K562 (cell line): Measurements from ENCODE around the gene NMUR1. TPM values are rescaled to one million over a fixed set of nuclear protein-coding genes. Genes with fewer than 3 reads are reported as not detected.
A peak's percentile ranks its signal among the peaks of the same experiment; 100 is the strongest.

Experiments used
- CBFA2T2 ChIP-seq: fragments of 450-650 bp; conservative IDR thresholded peaks from 2 replicates; pipeline ENCODE4 v1.6.1; 2017; ENCODE audit warnings: mild to moderate bottlenecking
- CBFB ChIP-seq: sonication (generic); formaldehyde crosslinking; IDR thresholded peaks from 2 replicates; pipeline ENCODE4 v1.4.0; 2020; ENCODE audit warnings: mild to moderate bottlenecking, missing genetic modification reagents
- CREM ChIP-seq: IDR thresholded peaks from 2 replicates; pipeline ENCODE4 v1.6.1; 2014; ENCODE audit warnings: antibody characterized with exemption, low read depth
- CTCFL ChIP-seq: IDR thresholded peaks from 2 replicates; pipeline ENCODE4 v1.6.1; 2011; ENCODE audit warnings: borderline replicate concordance, low read depth, mild to moderate bottlenecking, moderate library complexity, low read length; ENCODE audit not compliant: insufficient read depth, poor library complexity, severe bottlenecking
- DACH1 ChIP-seq: fragments of 450-650 bp; IDR thresholded peaks from 2 replicates; pipeline ENCODE4 v1.6.1; 2018; ENCODE audit not compliant: partially characterized antibody
- DDX20 ChIP-seq: fragments of 450-650 bp; IDR thresholded peaks from 2 replicates; pipeline ENCODE4 v1.6.1; 2016; ENCODE audit warnings: missing genetic modification characterization, low read depth, mild to moderate bottlenecking, missing compliant biosample characterization, moderate library complexity
- DPF2 ChIP-seq: fragments of 450-650 bp; IDR thresholded peaks from 2 replicates; pipeline ENCODE4 v1.6.1; 2016
- ELF1 ChIP-seq: fragments of 200-800 bp; sonication (Bioruptor generic); IDR thresholded peaks from 2 replicates; pipeline ENCODE4 v1.6.1; 2016; ENCODE audit warnings: missing genetic modification characterization, missing compliant biosample characterization
- ETV1 ChIP-seq: fragments of 450-650 bp; conservative IDR thresholded peaks from 2 replicates; pipeline ENCODE4 v1.6.1; 2016; ENCODE audit warnings: missing genetic modification characterization, control low read depth, low read depth, missing compliant biosample characterization
- KLF1 ChIP-seq: fragments of 450-650 bp; IDR thresholded peaks from 2 replicates; pipeline ENCODE4 v1.6.1; 2016; ENCODE audit warnings: missing genetic modification characterization, missing compliant biosample characterization
- NCOR1 ChIP-seq: fragments of 450-650 bp; IDR thresholded peaks from 2 replicates; pipeline ENCODE4 v1.6.1; 2016; ENCODE audit warnings: mild to moderate bottlenecking, moderate library complexity
- RNF2 ChIP-seq: sonication (generic); IDR thresholded peaks from 2 replicates; pipeline ENCODE4 v1.6.1; 2016
- TEAD2 ChIP-seq: fragments of 450-650 bp; IDR thresholded peaks from 2 replicates; pipeline ENCODE4 v1.6.1; 2016; ENCODE audit warnings: missing genetic modification characterization, control low read depth, missing compliant biosample characterization
- TEAD4 ChIP-seq, 2 experiments: sonication (generic) in 1 of 2; formaldehyde crosslinking in 1 of 2; IDR thresholded peaks; 2 replicates each; pipeline versions ENCODE4 v1.6.1 to v1.8.0; 2012 to 2022; ENCODE audit warnings: borderline replicate concordance in 1 of 2, inconsistent platforms in 1 of 2, low read length in 1 of 2, mild to moderate bottlenecking in 1 of 2, missing genetic modification reagents in 1 of 2
- ZBTB1 ChIP-seq: sonication (generic); formaldehyde crosslinking; IDR thresholded peaks from 2 replicates; pipeline ENCODE4 v1.8.1; 2023; ENCODE audit warnings: missing genetic modification reagents, low read depth, mild to moderate bottlenecking, borderline replicate concordance
- ZNF24 ChIP-seq: fragments of 450-650 bp; IDR thresholded peaks from 2 replicates; pipeline ENCODE4 v1.6.1; 2016
- ZNF324 ChIP-seq: fragments of 250-450 bp; sonication (Bioruptor Pico); IDR thresholded peaks from 2 replicates; pipeline ENCODE4 v1.4.0; 2020; ENCODE audit warnings: mild to moderate bottlenecking
- ZNF384 ChIP-seq: IDR thresholded peaks from 2 replicates; pipeline ENCODE4 v1.6.1; 2012; ENCODE audit warnings: low read depth, low read length, improper control_type of control experiment
- ZNF639 ChIP-seq, 2 experiments: fragments of 200-800 bp in 1 of 2; sonication (Bioruptor generic) in 1 of 2; sonication (generic) in 1 of 2; formaldehyde crosslinking in 1 of 2; IDR thresholded peaks in 1 of 2; conservative IDR thresholded peaks in 1 of 2; 2 replicates each; pipeline versions ENCODE4 v1.5.0 to v1.6.1; 2016 to 2020; ENCODE audit warnings: missing compliant biosample characterization in 1 of 2, missing genetic modification characterization in 1 of 2, missing genetic modification reagents in 1 of 2
- polyA plus RNA-seq, 8 experiments: library from polyadenylated mRNA; depleted of rRNA in 4 of 8; stranded (reverse) in 5 of 8; unstranded in 3 of 8; fragments of >200 nt; fragmentation: Nextera tagmentation in 2 of 8; fragmentation: Illumina TruSeq in 1 of 8; extraction: Ambion mirVana in 2 of 8; extraction: Trizol in 1 of 8; gene quantifications; 2 replicates each; pipeline versions ENCODE4 v1.2.1 to v1.2.3, GENCODE V29; 2011 to 2014; ENCODE audit warnings: inconsistent platforms in 1 of 8, missing spikeins in 1 of 8
- total RNA-seq, 7 experiments: library from RNA; depleted of rRNA in 6 of 7; stranded (reverse); fragments of >200 nt in 6 of 7; fragmentation: Illumina TruSeq in 2 of 7; extraction: Trizol in 2 of 7; gene quantifications; 2 replicates each; pipeline versions ENCODE4 v1.2.1 to v1.2.3, GENCODE V29; 2011 to 2021; ENCODE audit warnings: low replicate concordance in 1 of 7
- TF ChIP-seq, protein P1 (sequence below): fragments of 250-450 bp; sonication (Bioruptor Pico); IDR thresholded peaks from 2 replicates; pipeline ENCODE4 v1.4.0; 2020; ENCODE audit warnings: mild to moderate bottlenecking, moderate library complexity, borderline replicate concordance
- TF ChIP-seq, protein P2 (sequence below): fragments of 450-650 bp; IDR thresholded peaks from 2 replicates; pipeline ENCODE4 v1.6.1; 2016; ENCODE audit warnings: low read depth, mild to moderate bottlenecking, moderate library complexity

The NMUR1 gene
- total and polyA plus RNA-seq, 9 of the 15 experiments (the other 6 are each of a cell fraction or from before 2014, with no cell fraction given): 0.01 to 0.27 (median 0.15) TPM

DNA sequence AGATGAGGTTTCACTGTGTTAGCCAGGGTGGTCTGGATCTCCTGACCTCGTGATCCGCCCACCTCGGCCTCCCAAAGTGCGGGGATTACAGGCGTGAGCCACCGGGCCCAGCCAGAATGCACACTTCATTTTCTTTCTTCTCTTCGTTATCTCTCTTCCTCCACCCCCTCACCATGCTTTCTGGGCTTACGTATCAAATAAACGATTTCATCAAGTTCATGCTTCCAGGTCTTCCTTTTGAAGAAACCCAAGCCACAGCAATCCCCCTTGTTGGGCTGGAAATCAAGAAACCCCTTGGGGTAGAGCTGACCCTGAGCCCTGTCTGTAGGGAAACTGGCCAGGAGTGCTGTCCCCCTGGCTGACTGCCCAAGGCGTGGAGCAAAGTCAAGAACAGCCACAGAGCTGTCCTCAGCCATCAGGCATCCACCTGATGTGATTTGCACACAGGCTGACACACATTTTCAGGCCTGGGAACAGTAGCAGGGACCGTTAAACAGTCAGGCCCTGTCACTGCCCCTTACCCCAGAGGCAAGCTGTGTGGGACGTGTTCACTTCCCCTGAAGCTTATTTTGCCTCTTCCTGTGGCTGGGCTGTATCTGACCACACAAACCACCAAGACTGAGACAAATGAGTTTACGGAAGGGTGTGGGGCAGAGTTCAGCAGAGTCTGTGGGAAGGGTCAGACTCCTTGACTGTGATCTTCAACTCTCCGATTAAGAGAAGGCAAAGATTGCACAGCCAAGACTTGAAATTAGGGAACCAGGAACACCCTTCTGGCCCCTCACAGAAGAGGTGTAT lies 15.1 kb upstream of the NMUR1 start (continued):
- peak; percentile 51; the same call in 1 of the 2 replicates for TF ChIP-seq TEAD4 (IDR thresholded peaks at IDR 0.05; ENCODE audit: low read length)
- TF ChIP-seq TEAD4 (CRISPR knock-in tag; IDR thresholded peaks at IDR 0.05; ENCODE audit: borderline replicate concordance): no peak
- peak; percentile 98 for TF ChIP-seq CBFB
- no peak for TF ChIP-seq CTCFL
- no peak for TF ChIP-seq DACH1
- TF ChIP-seq DDX20: no peak
- TF ChIP-seq, protein P1, sequence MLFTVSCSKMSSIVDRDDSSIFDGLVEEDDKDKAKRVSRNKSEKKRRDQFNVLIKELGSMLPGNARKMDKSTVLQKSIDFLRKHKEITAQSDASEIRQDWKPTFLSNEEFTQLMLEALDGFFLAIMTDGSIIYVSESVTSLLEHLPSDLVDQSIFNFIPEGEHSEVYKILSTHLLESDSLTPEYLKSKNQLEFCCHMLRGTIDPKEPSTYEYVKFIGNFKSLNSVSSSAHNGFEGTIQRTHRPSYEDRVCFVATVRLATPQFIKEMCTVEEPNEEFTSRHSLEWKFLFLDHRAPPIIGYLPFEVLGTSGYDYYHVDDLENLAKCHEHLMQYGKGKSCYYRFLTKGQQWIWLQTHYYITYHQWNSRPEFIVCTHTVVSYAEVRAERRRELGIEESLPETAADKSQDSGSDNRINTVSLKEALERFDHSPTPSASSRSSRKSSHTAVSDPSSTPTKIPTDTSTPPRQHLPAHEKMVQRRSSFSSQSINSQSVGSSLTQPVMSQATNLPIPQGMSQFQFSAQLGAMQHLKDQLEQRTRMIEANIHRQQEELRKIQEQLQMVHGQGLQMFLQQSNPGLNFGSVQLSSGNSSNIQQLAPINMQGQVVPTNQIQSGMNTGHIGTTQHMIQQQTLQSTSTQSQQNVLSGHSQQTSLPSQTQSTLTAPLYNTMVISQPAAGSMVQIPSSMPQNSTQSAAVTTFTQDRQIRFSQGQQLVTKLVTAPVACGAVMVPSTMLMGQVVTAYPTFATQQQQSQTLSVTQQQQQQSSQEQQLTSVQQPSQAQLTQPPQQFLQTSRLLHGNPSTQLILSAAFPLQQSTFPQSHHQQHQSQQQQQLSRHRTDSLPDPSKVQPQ (CRISPR knock-in tag): no peak
- peak; percentile 64 for TF ChIP-seq NCOR1
- peak; percentile 94 for TF ChIP-seq ETV1 (tag)
- 0 out of 2 replicates have a peak, but pooled peaks have one; percentile 25 for TF ChIP-seq ELF1 (tag)
- TF ChIP-seq ZNF384: no peak
- peak; percentile 58 for TF ChIP-seq CREM
- peak; percentile 34 for TF ChIP-seq CBFA2T2
- peak; percentile 80; the same call in 1 of the 2 replicates for TF ChIP-seq ZBTB1 (CRISPR knock-in tag)
- no peak for TF ChIP-seq TEAD2 (tag)
- TF ChIP-seq ZNF639 (CRISPR knock-in tag; conservative IDR thresholded peaks at IDR 0.05 in 1 of 2, IDR thresholded peaks at IDR 0.05 in 1 of 2): 0 out of 4 replicates have a peak, but pooled peaks of 1 of the 2 experiments have one; percentile 27
- TF ChIP-seq, protein P2, sequence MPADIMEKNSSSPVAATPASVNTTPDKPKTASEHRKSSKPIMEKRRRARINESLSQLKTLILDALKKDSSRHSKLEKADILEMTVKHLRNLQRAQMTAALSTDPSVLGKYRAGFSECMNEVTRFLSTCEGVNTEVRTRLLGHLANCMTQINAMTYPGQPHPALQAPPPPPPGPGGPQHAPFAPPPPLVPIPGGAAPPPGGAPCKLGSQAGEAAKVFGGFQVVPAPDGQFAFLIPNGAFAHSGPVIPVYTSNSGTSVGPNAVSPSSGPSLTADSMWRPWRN: peak; percentile 93
- peak; percentile 41; the same call in 1 of the 2 replicates for TF ChIP-seq DPF2
- TF ChIP-seq ZNF324 (CRISPR knock-in tag): no peak
- TF ChIP-seq RNF2: peak; percentile 94; the same call in 1 of the 2 replicates
- no peak for TF ChIP-seq ZNF24
- no peak for TF ChIP-seq KLF1
